Epidermal melanocyte (primary cell): ENCODE data around the gene DHX58.

ENCODE experiments used
- DNase-seq: peaks from one replicate; pipeline ENCODE4 v3.0.0; 2011; ENCODE audit warnings: low spot score; ENCODE audit not compliant: insufficient read length

Gene DHX58

DNA sequence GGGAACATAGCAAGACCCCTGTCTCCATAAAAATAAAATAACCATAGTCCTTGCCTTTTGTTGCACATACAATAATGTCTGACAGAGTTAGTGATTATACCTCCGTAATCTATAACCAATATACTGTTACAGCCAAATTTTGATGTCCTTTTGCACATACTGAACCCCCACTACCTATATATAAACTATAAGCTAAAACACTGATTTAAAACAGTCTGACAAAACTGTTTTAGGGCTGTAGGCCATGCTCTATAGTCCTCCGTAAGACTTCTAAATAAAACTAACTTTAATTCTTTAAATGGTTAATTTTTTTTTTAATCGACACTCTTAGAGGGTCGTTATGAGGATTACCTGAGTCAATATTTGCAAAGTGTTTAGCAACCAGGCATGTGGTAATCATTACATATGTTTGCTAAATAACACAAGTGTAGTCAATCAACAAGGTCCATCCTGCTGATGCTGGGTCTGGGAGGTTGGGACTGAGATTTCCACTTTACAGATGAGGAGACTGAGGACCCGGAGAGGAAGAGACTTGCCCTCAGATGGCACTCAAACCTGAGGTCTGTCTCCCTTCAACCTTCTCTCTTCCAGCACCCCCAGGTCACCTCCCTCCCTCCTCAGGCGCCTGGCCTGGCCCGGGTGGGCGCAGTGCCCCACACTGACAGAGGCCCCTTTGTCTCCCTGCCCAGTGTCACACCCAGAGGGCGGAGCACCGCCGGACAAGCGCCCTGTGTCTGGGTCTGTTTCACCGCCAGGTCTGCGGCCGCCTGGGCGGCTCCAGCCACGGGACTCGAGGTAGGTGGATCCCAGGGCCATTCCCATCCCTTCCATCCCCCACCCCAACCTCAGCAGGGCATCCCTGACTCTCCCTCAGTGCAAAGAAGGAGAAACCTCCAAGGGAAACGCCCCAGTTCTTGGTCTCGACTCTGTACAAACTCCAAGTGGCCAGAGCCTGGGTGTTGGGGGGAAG is 24.5 kb downstream of the DHX58 start:
- DNase-seq, result no peak

DNA sequence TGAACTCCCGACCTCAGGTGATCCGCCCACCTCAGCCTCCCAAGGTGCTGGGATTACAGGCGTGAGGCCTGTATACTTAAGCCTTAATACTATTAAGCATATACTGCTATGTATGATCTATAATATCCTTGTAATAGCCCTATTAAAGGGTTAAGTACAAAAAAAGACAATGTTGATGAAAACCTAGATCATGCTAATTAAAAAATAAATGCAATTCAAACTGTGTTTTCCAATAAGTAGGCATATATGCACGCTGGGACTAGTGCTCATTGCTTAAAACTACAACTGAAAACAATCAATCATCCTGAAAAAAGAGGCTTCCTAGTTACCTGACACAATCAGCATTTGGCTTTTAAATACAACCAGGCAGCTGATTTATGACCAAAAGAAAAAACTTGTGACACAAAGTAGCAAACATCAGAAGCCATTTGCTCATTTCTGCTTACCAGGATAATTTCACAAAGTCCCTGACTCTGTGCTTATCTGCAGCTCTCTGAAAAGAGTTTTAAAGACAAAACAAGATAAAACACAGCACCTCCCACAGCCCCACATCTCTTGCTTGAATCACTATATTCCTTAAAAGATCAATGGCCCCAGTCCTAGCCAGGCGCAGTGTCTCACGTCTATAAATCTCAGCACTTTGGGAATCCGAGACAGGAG is 25.3 kb downstream of the DHX58 start:
- no peak for DNase-seq

DNA sequence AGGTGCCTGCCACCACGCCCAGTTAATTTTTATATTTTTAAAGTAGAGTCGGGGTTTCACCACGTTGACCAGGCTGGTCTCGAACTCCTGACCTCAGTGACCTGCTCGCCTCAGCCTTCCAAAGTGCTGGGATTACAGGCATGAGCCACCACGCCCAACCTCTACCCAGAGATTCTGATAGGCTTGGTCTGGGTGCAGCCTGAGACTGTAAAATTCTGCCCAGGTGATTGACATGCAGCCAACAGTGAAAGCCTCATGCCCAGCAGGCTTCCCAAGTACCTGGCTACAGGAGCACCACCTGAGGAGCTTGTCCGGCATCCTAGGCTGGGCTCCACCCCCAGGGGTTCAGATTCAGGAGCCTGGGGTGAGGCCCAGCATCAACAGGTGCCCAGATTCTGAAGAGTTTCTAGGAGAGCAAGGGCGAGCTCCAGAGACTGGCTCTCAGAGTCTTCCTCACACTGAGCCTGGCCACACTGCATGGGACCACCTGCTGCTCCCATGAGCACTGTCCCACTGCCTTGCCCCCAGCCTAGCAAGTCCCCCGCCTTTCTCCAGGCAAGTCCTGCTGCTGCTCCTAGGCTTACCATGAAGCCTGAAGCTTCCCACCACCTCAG is 30.9 kb downstream of the DHX58 start:
- no peak for DNase-seq

DNA sequence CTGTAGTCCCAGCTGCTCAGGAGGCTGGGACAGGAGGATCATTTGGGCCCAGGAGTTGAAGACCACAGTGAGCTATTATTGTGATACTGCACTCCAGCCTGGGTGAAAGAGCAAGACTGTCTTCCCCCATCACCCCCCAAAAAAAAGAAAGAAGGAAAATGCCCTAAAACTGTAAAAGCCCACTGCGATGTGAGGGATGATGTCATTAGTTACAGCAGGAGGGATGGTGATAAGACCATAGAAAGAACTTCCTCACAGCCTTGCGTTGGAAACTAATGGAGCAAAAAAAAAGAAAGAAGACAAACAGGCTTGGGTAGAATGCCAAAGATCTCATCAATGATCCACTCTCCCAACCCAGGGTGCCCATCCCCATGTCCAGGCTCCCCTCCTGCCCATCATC is 33.0 kb downstream of the DHX58 start:
- no peak for DNase-seq

- no peak for DNase-seq
Measured at GRCh38 chr17:42078396-42079043, 34.0 kb downstream of the DHX58 start.

- no peak for DNase-seq
Measured at GRCh38 chr17:42077755-42078154, 34.8 kb downstream of the DHX58 start.

GRCh38 chr17:42076797-42077559 is 35.5 kb downstream of the DHX58 start:
- DNase-seq, result no peak

- DNase-seq, result no peak
Measured at GRCh38 chr17:42075789-42076188, 36.7 kb downstream of the DHX58 start.

GRCh38 chr17:42072323-42073187 is 40.0 kb downstream of the DHX58 start:
- DNase-seq, result no peak

GRCh38 chr17:42071810-42072209 is 40.7 kb downstream of the DHX58 start:
- no peak for DNase-seq

DNA sequence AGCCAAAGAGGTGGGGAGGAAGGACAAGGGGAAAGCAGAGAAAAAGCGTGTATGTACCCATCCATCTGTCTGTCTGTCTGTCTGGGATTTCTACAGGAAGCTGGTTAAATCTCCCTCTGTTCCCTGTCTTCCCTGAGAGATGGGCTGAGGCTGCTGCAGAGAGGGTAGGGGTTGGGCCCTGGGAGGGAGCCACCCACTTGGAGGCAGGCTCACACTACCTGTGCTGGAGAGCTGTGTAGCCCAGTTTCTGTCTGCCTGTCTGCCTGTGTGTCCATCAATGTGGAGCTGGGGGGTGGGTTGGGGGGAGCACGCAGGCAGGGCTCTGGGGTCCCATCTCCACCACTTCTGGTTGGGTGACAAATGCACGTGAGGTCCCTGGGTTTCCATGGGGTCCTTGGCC is 43.5 kb downstream of the DHX58 start:
- DNase-seq, result no peak

DNA sequence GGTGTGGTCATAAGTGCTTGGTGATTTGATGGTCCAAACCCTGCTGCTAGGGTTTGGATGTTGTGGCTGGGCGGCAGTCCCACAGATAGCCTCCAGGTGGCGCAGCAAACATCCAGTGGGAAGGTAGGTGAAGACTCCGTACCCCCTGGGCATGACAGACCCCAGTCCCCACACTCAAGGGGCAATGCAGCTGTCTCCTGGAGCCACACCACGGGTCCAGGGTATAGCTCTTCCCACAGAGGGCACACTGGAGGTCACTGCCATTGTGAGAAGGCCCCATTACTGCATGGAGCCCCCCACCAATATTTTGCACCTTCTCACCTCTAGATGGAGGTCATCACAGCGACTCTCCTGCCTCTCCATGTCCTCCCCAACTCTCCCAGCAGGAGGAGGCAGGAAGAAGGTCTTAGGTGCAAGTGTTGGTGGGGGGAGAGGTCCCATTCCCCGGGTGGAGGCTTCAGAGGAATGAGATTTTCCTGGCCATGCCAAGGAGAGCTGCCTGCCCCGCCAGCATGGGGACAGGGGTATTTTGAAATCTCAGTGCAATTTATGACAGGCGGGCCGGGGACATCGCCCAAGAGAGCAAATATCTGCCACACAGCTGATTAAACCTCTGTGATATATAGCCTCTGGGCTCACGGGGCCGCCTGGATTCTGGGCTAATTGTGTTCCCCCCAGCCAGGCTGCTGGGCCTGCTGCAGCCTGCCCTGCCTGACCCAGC is 45.0 kb downstream of the DHX58 start:
- DNase-seq, result no peak

- DNase-seq, result no peak
Measured at GRCh38 chr17:42065201-42065600, 47.3 kb downstream of the DHX58 start.

GRCh38 chr17:42062681-42063080 is 49.8 kb downstream of the DHX58 start:
- no peak for DNase-seq

- DNase-seq, result no peak
Measured at GRCh38 chr17:42061646-42062487, 50.6 kb downstream of the DHX58 start.

DNA sequence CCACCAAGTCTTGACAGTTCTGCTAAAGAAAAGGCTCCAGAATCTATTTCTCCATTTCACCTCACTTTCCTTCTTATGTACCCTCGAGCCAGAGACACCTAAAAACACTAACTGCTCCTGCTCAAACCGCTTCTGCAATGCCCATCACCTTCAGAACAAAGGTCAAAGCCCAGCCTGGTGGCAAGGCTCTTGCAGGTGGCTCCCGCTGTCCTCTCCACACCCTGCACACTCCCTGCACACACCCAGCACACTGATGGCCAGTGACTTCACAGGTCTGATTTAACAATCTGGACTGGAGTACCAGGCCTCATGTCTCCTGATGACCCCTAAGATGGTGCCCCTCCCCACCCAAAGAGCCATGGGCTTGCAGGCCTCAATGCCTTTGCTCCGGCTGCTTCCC is 52.3 kb downstream of the DHX58 start:
- DNase-seq, result no peak

DNA sequence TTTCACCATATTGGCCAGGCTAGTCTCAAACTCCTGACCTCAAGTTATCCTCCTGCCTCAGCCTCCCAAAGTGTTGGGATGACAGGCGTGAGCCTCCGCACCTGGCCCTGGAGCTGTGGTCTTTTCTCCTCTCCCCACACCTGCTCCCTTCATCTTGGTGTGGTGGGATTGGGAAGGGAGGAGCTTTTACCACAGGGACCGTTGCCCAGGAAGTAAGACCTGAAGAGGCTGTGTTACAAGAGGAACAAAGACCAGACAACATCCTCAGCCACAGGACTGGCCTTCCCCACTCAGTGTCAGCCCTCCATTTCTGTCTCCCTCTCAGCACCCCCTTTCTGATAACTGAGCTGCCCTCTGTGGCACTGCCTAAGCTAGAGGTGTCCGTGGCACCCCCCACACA is 52.7 kb downstream of the DHX58 start:
- DNase-seq, result no peak

- no peak for DNase-seq
Measured at GRCh38 chr17:42058063-42058462, 54.5 kb downstream of the DHX58 start.
